SK-N-SH treated with all-trans-retinoic acid at 6 μM for 48 hours (cell line): ENCODE data around the gene LEUTX.

Experiments used
- CREB5 ChIP-seq: fragments of 250-450 bp; sonication (Bioruptor Pico); IDR thresholded peaks from 2 replicates; pipeline ENCODE4 v1.5.1; 2020; ENCODE audit warnings: low read depth, mild to moderate bottlenecking, moderate library complexity
- GLIS3 ChIP-seq: fragments of 250-450 bp; sonication (Bioruptor Pico); IDR thresholded peaks from 2 replicates; pipeline ENCODE4 v1.5.0; 2020; ENCODE audit warnings: mild to moderate bottlenecking, moderate library complexity
- OSR1 ChIP-seq: fragments of 250-450 bp; sonication (Bioruptor Pico); IDR thresholded peaks from 2 replicates; pipeline ENCODE4 v1.8.0; 2022; ENCODE audit warnings: moderate library complexity, mild to moderate bottlenecking, inconsistent platforms
- PATZ1 ChIP-seq: fragments of 250-450 bp; sonication (Bioruptor Pico); IDR thresholded peaks from 2 replicates; pipeline ENCODE4 v1.8.0; 2020; ENCODE audit warnings: mild to moderate bottlenecking, moderate library complexity, borderline replicate concordance
- PPARA ChIP-seq: fragments of 250-450 bp; sonication (Bioruptor Pico); IDR thresholded peaks from 2 replicates; pipeline ENCODE4 v1.5.0; 2020; ENCODE audit warnings: mild to moderate bottlenecking, borderline replicate concordance
- RARB ChIP-seq: fragments of 250-450 bp; sonication (Bioruptor Pico); IDR thresholded peaks from 2 replicates; pipeline ENCODE4 v1.8.0; 2021; ENCODE audit warnings: mild to moderate bottlenecking, moderate library complexity
- SNAI2 ChIP-seq: fragments of 250-450 bp; sonication (Bioruptor Pico); IDR thresholded peaks from 2 replicates; pipeline ENCODE4 v1.5.0; 2020; ENCODE audit warnings: mild to moderate bottlenecking, moderate library complexity
- TCF4 ChIP-seq: fragments of 250-450 bp; sonication (Bioruptor Pico); IDR thresholded peaks from 2 replicates; pipeline ENCODE4 v1.8.0; 2021; ENCODE audit warnings: mild to moderate bottlenecking, moderate library complexity, borderline replicate concordance
- ZC3H10 ChIP-seq: fragments of 250-450 bp; sonication (Bioruptor Pico); IDR thresholded peaks from 2 replicates; pipeline ENCODE4 v1.5.1; 2021; ENCODE audit warnings: mild to moderate bottlenecking, moderate library complexity
- ZFP30 ChIP-seq: fragments of 450-650 bp; formaldehyde crosslinking; IDR thresholded peaks from 2 replicates; pipeline ENCODE4 v1.5.0; 2022; ENCODE audit warnings: mild to moderate bottlenecking, moderate library complexity
- ZNF70 ChIP-seq: fragments of 450-650 bp; formaldehyde crosslinking; IDR thresholded peaks from 2 replicates; pipeline ENCODE4 v1.5.0; 2020; ENCODE audit warnings: mild to moderate bottlenecking, moderate library complexity
- ZNF8 ChIP-seq: fragments of 450-650 bp; formaldehyde crosslinking; IDR thresholded peaks from 2 replicates; pipeline ENCODE4 v1.5.0; 2020; ENCODE audit warnings: mild to moderate bottlenecking, moderate library complexity
- TF ChIP-seq, protein P1 (sequence below): fragments of 250-450 bp; sonication (Bioruptor Pico); IDR thresholded peaks from 2 replicates; pipeline ENCODE4 v1.8.0; 2021; ENCODE audit warnings: low read depth, mild to moderate bottlenecking, moderate library complexity, borderline replicate concordance

- no peak for TF ChIP-seq ZNF70 (CRISPR knock-in tag)
- TF ChIP-seq ZNF8 (CRISPR knock-in tag): no peak
- no peak for TF ChIP-seq OSR1 (CRISPR knock-in tag)
- no peak for TF ChIP-seq ZC3H10 (CRISPR knock-in tag)
- TF ChIP-seq CREB5: no peak
- no peak for TF ChIP-seq SNAI2 (CRISPR knock-in tag)
- no peak for TF ChIP-seq ZFP30 (CRISPR knock-in tag)
- no peak for TF ChIP-seq GLIS3 (CRISPR knock-in tag)
- TF ChIP-seq RARB (CRISPR knock-in tag): no peak
- TF ChIP-seq PATZ1 (CRISPR knock-in tag): no peak
- TF ChIP-seq PPARA (CRISPR knock-in tag): no peak
- no peak for TF ChIP-seq TCF4 (CRISPR knock-in tag)
- TF ChIP-seq, protein P1, sequence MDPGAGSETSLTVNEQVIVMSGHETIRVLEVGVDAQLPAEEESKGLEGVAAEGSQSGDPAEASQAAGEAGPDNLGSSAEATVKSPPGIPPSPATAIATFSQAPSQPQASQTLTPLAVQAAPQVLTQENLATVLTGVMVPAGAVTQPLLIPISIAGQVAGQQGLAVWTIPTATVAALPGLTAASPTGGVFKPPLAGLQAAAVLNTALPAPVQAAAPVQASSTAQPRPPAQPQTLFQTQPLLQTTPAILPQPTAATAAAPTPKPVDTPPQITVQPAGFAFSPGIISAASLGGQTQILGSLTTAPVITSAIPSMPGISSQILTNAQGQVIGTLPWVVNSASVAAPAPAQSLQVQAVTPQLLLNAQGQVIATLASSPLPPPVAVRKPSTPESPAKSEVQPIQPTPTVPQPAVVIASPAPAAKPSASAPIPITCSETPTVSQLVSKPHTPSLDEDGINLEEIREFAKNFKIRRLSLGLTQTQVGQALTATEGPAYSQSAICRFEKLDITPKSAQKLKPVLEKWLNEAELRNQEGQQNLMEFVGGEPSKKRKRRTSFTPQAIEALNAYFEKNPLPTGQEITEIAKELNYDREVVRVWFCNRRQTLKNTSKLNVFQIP: no peak
Measured at GRCh38 chr19:39754544-39754943, 24.1 kb upstream of the LEUTX start.
